ENCODE data around the gene VOPP1. TPM values are rescaled to one million over a fixed set of nuclear protein-coding genes. Genes with fewer than 3 reads are reported as not detected.

VOPP1 gene
- total RNA-seq, 1 experiment from 2014 or later = 60.2 TPM

DNA sequence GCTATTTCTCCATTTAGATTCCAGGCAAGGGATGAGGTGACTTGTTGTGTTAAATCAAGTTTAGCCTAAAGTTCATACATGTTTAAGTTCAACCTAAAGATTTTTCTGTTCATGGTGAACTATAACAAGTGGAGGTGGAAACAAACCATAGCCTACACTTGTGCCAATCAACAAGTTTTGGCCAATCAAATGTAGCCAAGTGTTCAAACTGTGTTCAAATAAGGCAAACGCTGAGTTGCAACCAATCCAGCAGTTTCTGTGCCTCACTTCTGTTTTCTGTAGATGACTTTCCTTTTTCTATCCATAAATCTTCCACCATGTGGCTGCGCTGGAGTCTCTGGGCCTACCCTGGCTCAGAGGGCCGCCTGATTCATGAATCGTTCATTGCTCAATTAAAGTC lies 4.5 kb upstream of the VOPP1 start:
- ATAC-seq = no peak
- CTCF ChIA-PET = no interaction called here
- no peaks in the 10 kb centered on the region for H3K27me3 ChIP-seq (ENCODE audit: low read length)
- H3K4me1 ChIP-seq (ENCODE audit: insufficient read depth, low read length) = peaks cover 10% of the 10 kb centered on the region
- H3K79me2 ChIP-seq (ENCODE audit: low read length) = 0 out of 2 replicates have a peak, but pooled peaks cover 2% of the 10 kb centered on the region
- no peaks in the 10 kb centered on the region for H4K20me1 ChIP-seq (ENCODE audit: low read length)
- H3K4me3 ChIP-seq (ENCODE audit: low read length) = no peak overlapping the region
- intact Hi-C loops (cut with micrococcal nuclease) = no loop called here
- no peaks in the 10 kb centered on the region for H3K36me3 ChIP-seq (ENCODE audit: low read depth, low read length)
- H3K9ac ChIP-seq (ENCODE audit: low read length) = no peak overlapping the region
- no peak overlapping the region for H2AFZ ChIP-seq (ENCODE audit: low read length)
- H3K4me2 ChIP-seq (ENCODE audit: low read length) = no peak overlapping the region
- H3K9me3 ChIP-seq (ENCODE audit: low read length) = no peaks in the 10 kb centered on the region
- no peaks in the 10 kb centered on the region for H3K9me2 ChIP-seq (replicated peaks; ENCODE audit: low read length)
- TF ChIP-seq, protein P1, sequence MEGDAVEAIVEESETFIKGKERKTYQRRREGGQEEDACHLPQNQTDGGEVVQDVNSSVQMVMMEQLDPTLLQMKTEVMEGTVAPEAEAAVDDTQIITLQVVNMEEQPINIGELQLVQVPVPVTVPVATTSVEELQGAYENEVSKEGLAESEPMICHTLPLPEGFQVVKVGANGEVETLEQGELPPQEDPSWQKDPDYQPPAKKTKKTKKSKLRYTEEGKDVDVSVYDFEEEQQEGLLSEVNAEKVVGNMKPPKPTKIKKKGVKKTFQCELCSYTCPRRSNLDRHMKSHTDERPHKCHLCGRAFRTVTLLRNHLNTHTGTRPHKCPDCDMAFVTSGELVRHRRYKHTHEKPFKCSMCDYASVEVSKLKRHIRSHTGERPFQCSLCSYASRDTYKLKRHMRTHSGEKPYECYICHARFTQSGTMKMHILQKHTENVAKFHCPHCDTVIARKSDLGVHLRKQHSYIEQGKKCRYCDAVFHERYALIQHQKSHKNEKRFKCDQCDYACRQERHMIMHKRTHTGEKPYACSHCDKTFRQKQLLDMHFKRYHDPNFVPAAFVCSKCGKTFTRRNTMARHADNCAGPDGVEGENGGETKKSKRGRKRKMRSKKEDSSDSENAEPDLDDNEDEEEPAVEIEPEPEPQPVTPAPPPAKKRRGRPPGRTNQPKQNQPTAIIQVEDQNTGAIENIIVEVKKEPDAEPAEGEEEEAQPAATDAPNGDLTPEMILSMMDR (conservative IDR thresholded peaks at IDR 0.05; ENCODE audit: low read depth, low read length) = no peak
- TF ChIP-seq EZH2 (IDR thresholded peaks at IDR 0.05; ENCODE audit: low read length, unreplicated experiment) (no peak), EZH2phosphoT487 (IDR thresholded peaks at IDR 0.05; ENCODE audit: borderline replicate concordance, low read length) (no peak)
- no peaks in the 10 kb centered on the region for H3F3A ChIP-seq (ENCODE audit: low read length, unreplicated experiment)
- no TSS peak for BruUV-seq (replicated peaks)
- DNase-seq = no peak
- H3K27ac ChIP-seq (ENCODE audit: low read length) = no peak overlapping the region
- POLR2A ChIA-PET (ENCODE audit: unreplicated experiment) = no interaction called here

DNA sequence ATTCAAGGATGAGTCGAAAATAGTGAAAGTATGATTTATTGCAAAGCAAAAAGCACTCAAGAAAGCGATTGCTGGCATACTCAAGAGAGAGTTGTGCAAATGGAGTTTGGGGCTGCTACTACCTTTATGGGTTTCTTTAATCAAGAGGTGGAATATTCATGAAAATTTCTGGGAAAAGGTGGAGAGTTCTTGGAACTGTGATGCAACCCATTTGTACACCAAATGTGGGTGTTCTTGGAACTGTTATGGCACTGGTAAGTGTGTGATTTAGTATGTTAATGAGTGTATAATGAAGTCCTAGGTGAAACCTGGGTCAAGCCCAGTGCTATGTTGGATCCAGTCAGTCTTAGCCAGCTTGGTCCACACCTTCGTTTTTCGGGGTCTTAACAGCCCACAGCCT lies 3.4 kb upstream of the VOPP1 start:
- Histone ChIP-seq H3K36me3 (ENCODE audit: low read depth, low read length) (no peaks in the 10 kb centered on the region), H2AFZ (ENCODE audit: low read length) (no peak overlapping the region), H3F3A (ENCODE audit: low read length, unreplicated experiment) (no peaks in the 10 kb centered on the region), H3K9ac (ENCODE audit: low read length) (no peak overlapping the region), H3K9me3 (ENCODE audit: low read length) (no peaks in the 10 kb centered on the region), H3K79me2 (ENCODE audit: low read length) (peaks cover 9% of the 10 kb centered on the region), H3K9me2 (replicated peaks; ENCODE audit: low read length) (no peaks in the 10 kb centered on the region), H3K4me1 (ENCODE audit: insufficient read depth, low read length) (peaks cover 10% of the 10 kb centered on the region), H3K27ac (ENCODE audit: low read length) (no peak overlapping the region), H4K20me1 (ENCODE audit: low read length) (no peaks in the 10 kb centered on the region), H3K4me3 (ENCODE audit: low read length) (no peak overlapping the region), H3K4me2 (ENCODE audit: low read length) (no peak overlapping the region), H3K27me3 (ENCODE audit: low read length) (no peaks in the 10 kb centered on the region)
- ChIA-PET POLR2A (ENCODE audit: unreplicated experiment) (interaction anchor here (0.7 kb wide), 1 partner anchor 1462 kb away, joined by 8 read pairs; no protein-coding TSS in a partner anchor), CTCF (no interaction called here)
- ATAC-seq (no peak), DNase-seq (no peak)
- no TSS peak for BruUV-seq (replicated peaks)
- intact Hi-C loops (cut with micrococcal nuclease) = no loop called here
- TF ChIP-seq EZH2 (IDR thresholded peaks at IDR 0.05; ENCODE audit: low read length, unreplicated experiment) (no peak), EZH2phosphoT487 (IDR thresholded peaks at IDR 0.05; ENCODE audit: borderline replicate concordance, low read length) (no peak)
- TF ChIP-seq, protein P1 (conservative IDR thresholded peaks at IDR 0.05; ENCODE audit: low read depth, low read length) = no peak

DNA sequence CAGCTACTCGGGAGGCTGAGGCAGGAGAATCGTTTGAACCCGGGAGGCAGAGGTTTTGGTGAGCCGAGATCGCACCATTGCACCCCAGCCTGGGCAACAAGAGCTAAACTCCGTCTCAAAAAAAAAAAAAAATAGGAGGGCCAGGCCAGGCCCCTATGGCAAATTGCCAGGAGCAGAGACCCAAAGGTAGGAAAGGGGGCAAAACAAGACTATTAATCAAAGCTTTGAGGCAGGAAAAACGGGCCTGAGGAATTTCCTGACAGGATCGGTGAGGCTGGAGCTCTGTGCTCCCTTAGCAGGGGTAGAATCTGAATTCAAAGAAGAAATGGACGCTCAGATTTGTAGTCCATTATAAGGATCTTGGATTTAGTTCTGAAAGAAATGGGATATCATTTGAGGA lies 2.8 kb upstream of the VOPP1 start:
- intact Hi-C loops (cut with micrococcal nuclease) = no loop called here
- no peaks in the 10 kb centered on the region for H3K27me3 ChIP-seq (ENCODE audit: low read length)
- no peaks in the 10 kb centered on the region for H4K20me1 ChIP-seq (ENCODE audit: low read length)
- H3K9me3 ChIP-seq (ENCODE audit: low read length) = no peaks in the 10 kb centered on the region
- H3F3A ChIP-seq (ENCODE audit: low read length, unreplicated experiment) = no peaks in the 10 kb centered on the region
- no peak for TF ChIP-seq EZH2phosphoT487 (IDR thresholded peaks at IDR 0.05; ENCODE audit: borderline replicate concordance, low read length)
- TF ChIP-seq, protein P1 (conservative IDR thresholded peaks at IDR 0.05; ENCODE audit: low read depth, low read length) = no peak
- TF ChIP-seq EZH2 (IDR thresholded peaks at IDR 0.05; ENCODE audit: low read length, unreplicated experiment) = no peak
- H3K4me3 ChIP-seq (ENCODE audit: low read length) = no peak overlapping the region
- ChIA-PET POLR2A (ENCODE audit: unreplicated experiment) (interaction anchor here (0.7 kb wide), 1 partner anchor 1461 kb away, joined by 8 read pairs; no protein-coding TSS in a partner anchor), CTCF (no interaction called here)
- no peaks in the 10 kb centered on the region for H3K36me3 ChIP-seq (ENCODE audit: low read depth, low read length)
- no peak overlapping the region for H3K4me2 ChIP-seq (ENCODE audit: low read length)
- H3K4me1 ChIP-seq (ENCODE audit: insufficient read depth, low read length) = peaks cover 16% of the 10 kb centered on the region
- H2AFZ ChIP-seq (ENCODE audit: low read length) = no peak overlapping the region
- BruUV-seq (replicated peaks) = no TSS peak
- H3K79me2 ChIP-seq (ENCODE audit: low read length) = peaks cover 16% of the 10 kb centered on the region
- DNase-seq (no peak), ATAC-seq (no peak)
- H3K9ac ChIP-seq (ENCODE audit: low read length) = no peak overlapping the region
- H3K9me2 ChIP-seq (replicated peaks; ENCODE audit: low read length) = no peaks in the 10 kb centered on the region
- H3K27ac ChIP-seq (ENCODE audit: low read length) = no peak overlapping the region
